ENCODE results near the gene TOMM40. TPM values are rescaled to one million over a fixed set of nuclear protein-coding genes. Genes with fewer than 3 reads are reported as not detected.

TOMM40 gene
- total and polyA plus RNA-seq, 7 donors, result 42.3 to 330 (median 69.7) TPM

- DNase-seq (no peak), ATAC-seq (no peak)
- Histone ChIP-seq H3K27me3 (ENCODE audit: insufficient read depth in 3 of 3, low read length in 2 of 3) (no peaks in the 10 kb centered on the region), H3K27ac (no peak overlapping the region), H3K36me3 (ENCODE audit: insufficient read depth in 1 of 2, low read depth in 1 of 2) (peaks cover 0 to 15% of the 10 kb centered on the region in 2 donors), H3K4me1 (peaks cover 12% of the 10 kb centered on the region), H3K9me3 (no peaks in the 10 kb centered on the region), H3K4me3 (no peak overlapping the region)
- intact Hi-C loops (cut with DNase I), result no loop called here
- 48 to 73% (median 51%) methylated on average over 5 of the region's 5 CpGs for WGBS, 3 donors
- no peak for TF ChIP-seq CTCF (IDR thresholded peaks at IDR 0.05)
These were observed 57.2 kb downstream of the TOMM40 start for GRCh38 chr19:44948237-44948636.

- intact Hi-C loops (cut with DNase I), result no loop called here
- no peak overlapping the region for H3K27ac ChIP-seq
- WGBS, 3 donors, result 63 to 75% (median 66%) methylated on average over 4 to 5 of the region's 5 CpGs
- ATAC-seq (no peak), DNase-seq (no peak)
- H3K36me3 ChIP-seq (ENCODE audit: insufficient read depth in 1 of 2, low read depth in 1 of 2), result peaks cover 0 to 15% of the 10 kb centered on the region in 2 donors
- H3K4me1 ChIP-seq, result peaks cover 18% of the 10 kb centered on the region
- no peak overlapping the region for H3K4me3 ChIP-seq
- no peaks in the 10 kb centered on the region for H3K9me3 ChIP-seq
- no peak for TF ChIP-seq CTCF (IDR thresholded peaks at IDR 0.05)
- H3K27me3 ChIP-seq (ENCODE audit: insufficient read depth in 3 of 3, low read length in 2 of 3), result no peaks in the 10 kb centered on the region
These were observed 57.8 kb downstream of the TOMM40 start for GRCh38 chr19:44948763-44949374.

- 47 to 70% (median 61%) methylated on average over 9 of the region's 9 CpGs for WGBS, 3 donors
These were observed 58.5 kb downstream of the TOMM40 start for GRCh38 chr19:44949550-44949949.

GRCh38 chr19:44951179-44952159, 60.4 kb downstream of the TOMM40 start:
- H3K4me3 ChIP-seq, result no peak overlapping the region
- peaks cover 0 to 15% of the 10 kb centered on the region in 2 donors for H3K36me3 ChIP-seq (ENCODE audit: insufficient read depth in 1 of 2, low read depth in 1 of 2)
- peaks cover 27% of the 10 kb centered on the region for H3K4me1 ChIP-seq
- WGBS, 3 donors, result 22 to 40% (median 34%) methylated on average over 11 to 13 of the region's 13 CpGs
- H3K27ac ChIP-seq, result peak overlapping the region; percentile 11
- H3K27me3 ChIP-seq (ENCODE audit: insufficient read depth in 3 of 3, low read length in 2 of 3), result no peaks in the 10 kb centered on the region
- ATAC-seq (peak in 1 of 4 donors; percentile 25), DNase-seq (peak; percentile 21 to 64)
- intact Hi-C loops (cut with DNase I), result loop anchor here (1.0 to 2.0 kb wide), 2 partner anchors 48 to 49 kb away; no protein-coding TSS in a partner anchor
- TF ChIP-seq CTCF (IDR thresholded peaks at IDR 0.05), result peak; percentile 78
- H3K9me3 ChIP-seq, result no peaks in the 10 kb centered on the region

More at GRCh38 chr19:44949550-44949949, 58.5 kb downstream of the TOMM40 start:
- TF ChIP-seq CTCF (IDR thresholded peaks at IDR 0.05), result no peak
- no peak for DNase-seq
- ATAC-seq, result no peak
- Histone ChIP-seq H3K36me3 (ENCODE audit: insufficient read depth in 1 of 2, low read depth in 1 of 2) (peaks cover 0 to 15% of the 10 kb centered on the region in 2 donors), H3K4me1 (peaks cover 23% of the 10 kb centered on the region), H3K27me3 (ENCODE audit: insufficient read depth in 3 of 3, low read length in 2 of 3) (no peaks in the 10 kb centered on the region), H3K9me3 (no peaks in the 10 kb centered on the region), H3K27ac (no peak overlapping the region), H3K4me3 (no peak overlapping the region)
- intact Hi-C loops (cut with DNase I), result no loop called here

Other genes with a start within 250 kb of the TOMM40 start
- 100 to 1,000 TPM in 1 of 4 donors, 10 to 100 TPM in 3; 25.0 to 117 (median 41.8) TPM for gene PVR, start 247.3 kb upstream of the TOMM40 start, total RNA-seq
- gene PVR, start 247.3 kb upstream of the TOMM40 start, polyA plus RNA-seq, result 10 to 100 TPM; 21.0 to 90.8 (median 44.4) TPM
- gene CEACAM19, start 219.8 kb upstream of the TOMM40 start, total RNA-seq, result 10 to 100 TPM in 1 of 4 donors, 1 to 10 TPM in 3; 3.7 to 10.7 (median 7.5) TPM
- gene CEACAM19, start 219.8 kb upstream of the TOMM40 start, polyA plus RNA-seq, result 10 to 100 TPM in 1 of 3 donors, 1 to 10 TPM in 2; 3.9 to 14.7 (median 8.6) TPM
- not detected for gene CEACAM16, start 192.1 kb upstream of the TOMM40 start, total RNA-seq
- under 1 TPM in 2 of 3 donors, not detected in 1; 0.03 to 0.08 TPM for gene CEACAM16, start 192.1 kb upstream of the TOMM40 start, polyA plus RNA-seq
- 10 to 100 TPM; 13.3 to 36.4 (median 25.3) TPM for gene BCL3, start 142.5 kb upstream of the TOMM40 start, total RNA-seq
- 10 to 100 TPM in 1 of 3 donors, 1 to 10 TPM in 2; 5.7 to 13.2 (median 7.8) TPM for gene BCL3, start 142.5 kb upstream of the TOMM40 start, polyA plus RNA-seq
- under 1 TPM in 1 of 4 donors, not detected in 3; 0.34 TPM for gene CBLC, start 113.4 kb upstream of the TOMM40 start, total RNA-seq
- gene CBLC, start 113.4 kb upstream of the TOMM40 start, polyA plus RNA-seq, result under 1 TPM in 1 of 3 donors, not detected in 2; 0.08 TPM
- gene BCAM, start 82.2 kb upstream of the TOMM40 start, total RNA-seq, result 10 to 100 TPM; 20.0 to 44.9 (median 25.0) TPM
- gene BCAM, start 82.2 kb upstream of the TOMM40 start, polyA plus RNA-seq, result 10 to 100 TPM; 12.5 to 15.8 (median 15.7) TPM
- gene NECTIN2, start 45.0 kb upstream of the TOMM40 start, total RNA-seq, result 10 to 100 TPM; 17.5 to 32.9 (median 24.1) TPM
- 10 to 100 TPM in 2 of 3 donors, 1 to 10 TPM in 1; 9.0 to 18.1 (median 11.2) TPM for gene NECTIN2, start 45.0 kb upstream of the TOMM40 start, polyA plus RNA-seq
- 10 to 100 TPM in 3 of 4 donors, 1 to 10 TPM in 1; 7.1 to 19.0 (median 11.9) TPM for gene APOE, start 14.5 kb downstream of the TOMM40 start, total RNA-seq
- 10 to 100 TPM in 1 of 3 donors, 1 to 10 TPM in 2; 4.9 to 17.8 (median 6.8) TPM for gene APOE, start 14.5 kb downstream of the TOMM40 start, polyA plus RNA-seq
- 10 to 100 TPM in 1 of 4 donors, 1 to 10 TPM in 3; 5.7 to 16.8 (median 8.3) TPM for gene APOC1, start 23.4 kb downstream of the TOMM40 start, total RNA-seq
- gene APOC1, start 23.4 kb downstream of the TOMM40 start, polyA plus RNA-seq, result 10 to 100 TPM in 1 of 3 donors, 1 to 10 TPM in 2; 1.6 to 14.4 (median 4.7) TPM
- not detected for gene APOC4, start 51.0 kb downstream of the TOMM40 start, total RNA-seq
- not detected for gene APOC4, start 51.0 kb downstream of the TOMM40 start, polyA plus RNA-seq
- under 1 TPM in 1 of 4 donors, not detected in 3; 0.98 TPM for gene APOC2, start 54.8 kb downstream of the TOMM40 start, total RNA-seq
- not detected for gene APOC2, start 54.8 kb downstream of the TOMM40 start, polyA plus RNA-seq
- 10 to 100 TPM; 78.4 to 98.7 (median 84.8) TPM for gene CLPTM1, start 64.1 kb downstream of the TOMM40 start, total RNA-seq
- gene CLPTM1, start 64.1 kb downstream of the TOMM40 start, polyA plus RNA-seq, result 100 to 1,000 TPM in 1 of 3 donors, 10 to 100 TPM in 2; 77.7 to 129 (median 98.3) TPM
- gene RELB, start 110.2 kb downstream of the TOMM40 start, total RNA-seq, result 10 to 100 TPM in 3 of 4 donors, 1 to 10 TPM in 1; 6.5 to 44.0 (median 13.5) TPM
- 10 to 100 TPM; 10.3 to 14.1 (median 12.1) TPM for gene RELB, start 110.2 kb downstream of the TOMM40 start, polyA plus RNA-seq
- gene CLASRP, start 147.8 kb downstream of the TOMM40 start, total RNA-seq, result 10 to 100 TPM; 37.4 to 65.9 (median 47.1) TPM
- 10 to 100 TPM; 30.8 to 34.5 (median 33.2) TPM for gene CLASRP, start 147.8 kb downstream of the TOMM40 start, polyA plus RNA-seq
- under 1 TPM in 3 of 4 donors, not detected in 1; 0.34 to 0.73 (median 0.36) TPM for gene ZNF296, start 185.2 kb downstream of the TOMM40 start, total RNA-seq
- under 1 TPM; 0.22 to 0.62 (median 0.44) TPM for gene ZNF296, start 185.2 kb downstream of the TOMM40 start, polyA plus RNA-seq
- 10 to 100 TPM; 19.6 to 27.3 (median 24.3) TPM for gene GEMIN7, start 188.0 kb downstream of the TOMM40 start, total RNA-seq
- 10 to 100 TPM; 40.9 to 51.1 (median 50.3) TPM for gene GEMIN7, start 188.0 kb downstream of the TOMM40 start, polyA plus RNA-seq
- 10 to 100 TPM; 27.0 to 34.6 (median 29.1) TPM for gene PPP1R37, start 201.9 kb downstream of the TOMM40 start, total RNA-seq
- gene PPP1R37, start 201.9 kb downstream of the TOMM40 start, polyA plus RNA-seq, result 10 to 100 TPM; 25.5 to 39.5 (median 36.3) TPM